Gastrocnemius medialis (tissue), 4 donors: ENCODE measurements around the gene C3.

Experiments used
- CTCF ChIP-seq, 5 experiments: fragments of 450-650 bp in 3 of 5; fragments of 200-600 bp in 2 of 5; sonication (generic) in 2 of 5; IDR thresholded peaks in 4 of 5; conservative IDR thresholded peaks in 1 of 5; 1 replicate in 4 of 5; 2 replicates in 1 of 5; pipeline ENCODE4 v1.5.1; 2016 to 2019; ENCODE audit warnings: antibody characterized with exemption in 5 of 5, mild to moderate bottlenecking in 3 of 5, moderate library complexity in 3 of 5
- POLR2A ChIP-seq, 2 donors: fragments of 450-650 bp; IDR thresholded peaks; one replicate each; pipeline ENCODE4 v1.6.1; 2017; ENCODE audit warnings: antibody characterized with exemption in 2 of 2, mild to moderate bottlenecking in 2 of 2, moderate library complexity in 2 of 2

GRCh38 chr19:6680141-6680540 lies 40.3 kb downstream of the C3 start:
- TF ChIP-seq CTCF (IDR thresholded peaks at IDR 0.05 in 4 of 5, conservative IDR thresholded peaks at IDR 0.05 in 1 of 5) (no peak), POLR2A (IDR thresholded peaks at IDR 0.05) (no peak)
